ENCODE measurements around the gene MAOA.
"Not testable (repeated sequence)": the region's sequence is repeated elsewhere in the genome, so short reads cannot be mapped to it uniquely, and the experiment has no call there.

The MAOA gene

GRCh38 chrX:43663173-43663572 is 7.1 kb downstream of the MAOA start:
- peaks cover 16% of the 10 kb centered on the region for H3K4me1 ChIP-seq (ENCODE audit: control insufficient read depth, insufficient read depth, low read length, unreplicated experiment)
- H3K27ac ChIP-seq (ENCODE audit: low read depth, low read length) = no peak overlapping the region
- no peaks in the 10 kb centered on the region for H3K36me3 ChIP-seq (ENCODE audit: insufficient read depth, low read length)
- no peak overlapping the region for H3K4me3 ChIP-seq (ENCODE audit: low read depth, low read length)
- peaks cover 51% of the 10 kb centered on the region for H3K79me2 ChIP-seq (ENCODE audit: control insufficient read depth, insufficient read depth, low read length, unreplicated experiment)
- no peaks in the 10 kb centered on the region for H3K27me3 ChIP-seq (ENCODE audit: insufficient read depth, low read length)
- H2AFZ ChIP-seq (ENCODE audit: low read length, unreplicated experiment) = no peak overlapping the region

GRCh38 chrX:43664258-43664657 is 8.2 kb downstream of the MAOA start:
- Histone ChIP-seq H2AFZ (ENCODE audit: low read length, unreplicated experiment) (no peak overlapping the region), H3K27me3 (ENCODE audit: insufficient read depth, low read length) (no peaks in the 10 kb centered on the region), H3K4me1 (ENCODE audit: control insufficient read depth, insufficient read depth, low read length, unreplicated experiment) (peaks cover 16% of the 10 kb centered on the region), H3K27ac (ENCODE audit: low read depth, low read length) (no peak overlapping the region), H3K36me3 (ENCODE audit: insufficient read depth, low read length) (no peaks in the 10 kb centered on the region), H3K79me2 (ENCODE audit: control insufficient read depth, insufficient read depth, low read length, unreplicated experiment) (peaks cover 49% of the 10 kb centered on the region), H3K4me3 (ENCODE audit: low read depth, low read length) (no peak overlapping the region)

- H3K27me3 ChIP-seq (ENCODE audit: insufficient read depth, low read length) = no peaks in the 10 kb centered on the region
Measured at GRCh38 chrX:43664708-43665107, 8.6 kb downstream of the MAOA start.

GRCh38 chrX:43666311-43666912 is 10.3 kb downstream of the MAOA start:
- H3K79me2 ChIP-seq (ENCODE audit: control insufficient read depth, insufficient read depth, low read length, unreplicated experiment) = peaks cover 34% of the 10 kb centered on the region
- no peak overlapping the region for H3K4me3 ChIP-seq (ENCODE audit: low read depth, low read length)
- H3K4me1 ChIP-seq (ENCODE audit: control insufficient read depth, insufficient read depth, low read length, unreplicated experiment) = peaks cover under 1% of the 10 kb centered on the region
- no peak overlapping the region for H3K27ac ChIP-seq (ENCODE audit: low read depth, low read length)
- peaks cover 3% of the 10 kb centered on the region; the same call in 1 of the 2 replicates for H3K36me3 ChIP-seq (ENCODE audit: insufficient read depth, low read length)
- no peak overlapping the region for H2AFZ ChIP-seq (ENCODE audit: low read length, unreplicated experiment)
- no peaks in the 10 kb centered on the region for H3K27me3 ChIP-seq (ENCODE audit: insufficient read depth, low read length)

More at GRCh38 chrX:43664708-43665107, 8.6 kb downstream of the MAOA start:
- H3K4me3 ChIP-seq (ENCODE audit: low read depth, low read length) = no peak overlapping the region
- H3K27ac ChIP-seq (ENCODE audit: low read depth, low read length) = no peak overlapping the region
- H3K79me2 ChIP-seq (ENCODE audit: control insufficient read depth, insufficient read depth, low read length, unreplicated experiment) = peaks cover 46% of the 10 kb centered on the region
- H2AFZ ChIP-seq (ENCODE audit: low read length, unreplicated experiment) = no peak overlapping the region
- no peaks in the 10 kb centered on the region; the same call in 1 of the 2 replicates for H3K36me3 ChIP-seq (ENCODE audit: insufficient read depth, low read length)
- H3K4me1 ChIP-seq (ENCODE audit: control insufficient read depth, insufficient read depth, low read length, unreplicated experiment) = peaks cover 16% of the 10 kb centered on the region

GRCh38 chrX:43675965-43676628 is 20.0 kb downstream of the MAOA start:
- not testable (repeated sequence) for H3K36me3 ChIP-seq (ENCODE audit: insufficient read depth, low read length); H3K27ac ChIP-seq (ENCODE audit: low read depth, low read length); H3K4me3 ChIP-seq (ENCODE audit: low read depth, low read length); H2AFZ ChIP-seq (ENCODE audit: low read length, unreplicated experiment); H3K27me3 ChIP-seq (ENCODE audit: insufficient read depth, low read length)
- Histone ChIP-seq H3K79me2 (ENCODE audit: control insufficient read depth, insufficient read depth, low read length, unreplicated experiment) (peaks cover 14% of the 10 kb centered on the region), H3K4me1 (ENCODE audit: control insufficient read depth, insufficient read depth, low read length, unreplicated experiment) (peaks cover 32% of the 10 kb centered on the region)

GRCh38 chrX:43676971-43677572 is 21.0 kb downstream of the MAOA start:
- H3K4me3 ChIP-seq (ENCODE audit: low read depth, low read length) = no peak overlapping the region
- peaks cover 16% of the 10 kb centered on the region for H3K79me2 ChIP-seq (ENCODE audit: control insufficient read depth, insufficient read depth, low read length, unreplicated experiment)
- no peaks in the 10 kb centered on the region for H3K27me3 ChIP-seq (ENCODE audit: insufficient read depth, low read length)
- peaks cover 32% of the 10 kb centered on the region for H3K4me1 ChIP-seq (ENCODE audit: control insufficient read depth, insufficient read depth, low read length, unreplicated experiment)
- H2AFZ ChIP-seq (ENCODE audit: low read length, unreplicated experiment) = no peak overlapping the region
- H3K36me3 ChIP-seq (ENCODE audit: insufficient read depth, low read length) = no peaks in the 10 kb centered on the region
- H3K27ac ChIP-seq (ENCODE audit: low read depth, low read length) = peak overlapping the region; percentile 37

- Histone ChIP-seq H3K27me3 (ENCODE audit: insufficient read depth, low read length) (no peaks in the 10 kb centered on the region), H3K27ac (ENCODE audit: low read depth, low read length) (peak overlapping the region; percentile 43), H3K4me3 (ENCODE audit: low read depth, low read length) (no peak overlapping the region), H2AFZ (ENCODE audit: low read length, unreplicated experiment) (no peak overlapping the region), H3K36me3 (ENCODE audit: insufficient read depth, low read length) (no peaks in the 10 kb centered on the region), H3K4me1 (ENCODE audit: control insufficient read depth, insufficient read depth, low read length, unreplicated experiment) (peaks cover 32% of the 10 kb centered on the region), H3K79me2 (ENCODE audit: control insufficient read depth, insufficient read depth, low read length, unreplicated experiment) (peaks cover 16% of the 10 kb centered on the region)
Measured at GRCh38 chrX:43677993-43678392, 21.9 kb downstream of the MAOA start.

- H3K27me3 ChIP-seq (ENCODE audit: insufficient read depth, low read length) = no peaks in the 10 kb centered on the region
- no peak overlapping the region for H2AFZ ChIP-seq (ENCODE audit: low read length, unreplicated experiment)
- peaks cover 5% of the 10 kb centered on the region for H3K36me3 ChIP-seq (ENCODE audit: insufficient read depth, low read length)
- peak overlapping the region; percentile 27 for H3K27ac ChIP-seq (ENCODE audit: low read depth, low read length)
- H3K4me1 ChIP-seq (ENCODE audit: control insufficient read depth, insufficient read depth, low read length, unreplicated experiment) = peaks cover 32% of the 10 kb centered on the region
- H3K4me3 ChIP-seq (ENCODE audit: low read depth, low read length) = 0 out of 2 replicates have a peak overlapping the region, but pooled peaks have one; percentile 43
- peaks cover 16% of the 10 kb centered on the region for H3K79me2 ChIP-seq (ENCODE audit: control insufficient read depth, insufficient read depth, low read length, unreplicated experiment)
Measured at GRCh38 chrX:43679058-43679457, 23.0 kb downstream of the MAOA start.

GRCh38 chrX:43679778-43680177 is 23.7 kb downstream of the MAOA start:
- Histone ChIP-seq H3K4me3 (ENCODE audit: low read depth, low read length) (peak overlapping the region; percentile 43; the same call in 1 of the 2 replicates), H3K27ac (ENCODE audit: low read depth, low read length) (peak overlapping the region; percentile 43), H3K27me3 (ENCODE audit: insufficient read depth, low read length) (no peaks in the 10 kb centered on the region), H3K79me2 (ENCODE audit: control insufficient read depth, insufficient read depth, low read length, unreplicated experiment) (peaks cover 16% of the 10 kb centered on the region), H2AFZ (ENCODE audit: low read length, unreplicated experiment) (no peak overlapping the region), H3K36me3 (ENCODE audit: insufficient read depth, low read length) (peaks cover 6% of the 10 kb centered on the region), H3K4me1 (ENCODE audit: control insufficient read depth, insufficient read depth, low read length, unreplicated experiment) (peaks cover 32% of the 10 kb centered on the region)

GRCh38 chrX:43682726-43683125 is 26.6 kb downstream of the MAOA start:
- Histone ChIP-seq H2AFZ (ENCODE audit: low read length, unreplicated experiment) (no peak overlapping the region), H3K27ac (ENCODE audit: low read depth, low read length) (no peak overlapping the region), H3K4me1 (ENCODE audit: control insufficient read depth, insufficient read depth, low read length, unreplicated experiment) (peaks cover 28% of the 10 kb centered on the region), H3K79me2 (ENCODE audit: control insufficient read depth, insufficient read depth, low read length, unreplicated experiment) (peaks cover 6% of the 10 kb centered on the region), H3K27me3 (ENCODE audit: insufficient read depth, low read length) (no peaks in the 10 kb centered on the region), H3K4me3 (ENCODE audit: low read depth, low read length) (no peak overlapping the region), H3K36me3 (ENCODE audit: insufficient read depth, low read length) (peaks cover 6% of the 10 kb centered on the region)

- H2AFZ ChIP-seq (ENCODE audit: low read length, unreplicated experiment) = no peak overlapping the region
- H3K4me3 ChIP-seq (ENCODE audit: low read depth, low read length) = no peak overlapping the region
- H3K4me1 ChIP-seq (ENCODE audit: control insufficient read depth, insufficient read depth, low read length, unreplicated experiment) = peaks cover 7% of the 10 kb centered on the region
- H3K79me2 ChIP-seq (ENCODE audit: control insufficient read depth, insufficient read depth, low read length, unreplicated experiment) = peaks cover 2% of the 10 kb centered on the region
- no peaks in the 10 kb centered on the region for H3K27me3 ChIP-seq (ENCODE audit: insufficient read depth, low read length)
- H3K36me3 ChIP-seq (ENCODE audit: insufficient read depth, low read length) = peaks cover 6% of the 10 kb centered on the region
- H3K27ac ChIP-seq (ENCODE audit: low read depth, low read length) = no peak overlapping the region
Measured at GRCh38 chrX:43685221-43685620, 29.1 kb downstream of the MAOA start.
